T-helper 17 cell (primary cell): ENCODE results near the gene FAM13B. TPM values are rescaled to one million over a fixed set of nuclear protein-coding genes. Genes with fewer than 3 reads are reported as not detected.

Experiments
- ATAC-seq: fragments of 150-1000 bp; cut with Tn5 transposase; 2 replicates; pipeline ENCODE4 v1.10.0; 2021; ENCODE audit warnings: mild to moderate bottlenecking, moderate library complexity
- DNase-seq, 3 donors: peaks; one replicate each; pipeline versions ENCODE4 v3.0.0 to v3.0.0-alpha.2; 2020 to 2021
- H3K9me3 ChIP-seq: one replicate; pipeline ENCODE4 v1.7.0; 2013; ENCODE audit warnings: low read length, mild to moderate bottlenecking; ENCODE audit not compliant: control insufficient read depth, poor library complexity, severe bottlenecking
- H3K27ac Mint-ChIP-seq: one replicate; pipeline ENCODE4 v1.8.0; 2022; ENCODE audit warnings: mild to moderate bottlenecking, moderate library complexity, mixed read lengths
- H3K27me3 Mint-ChIP-seq: one replicate; pipeline ENCODE4 v1.8.0; 2022; ENCODE audit warnings: mixed read lengths
- H3K36me3 Mint-ChIP-seq: one replicate; pipeline ENCODE4 v1.8.0; 2022; ENCODE audit warnings: low read depth, mixed read lengths
- H3K4me1 Mint-ChIP-seq: one replicate; pipeline ENCODE4 v1.8.0; 2022; ENCODE audit warnings: mild to moderate bottlenecking, mixed read lengths
- H3K4me3 Mint-ChIP-seq: one replicate; pipeline ENCODE4 v1.8.0; 2022; ENCODE audit warnings: mild to moderate bottlenecking, moderate library complexity, mixed read lengths
- total RNA-seq, 4 donors: library from RNA in 2 of 4; stranded (reverse) in 2 of 4; gene quantifications; one replicate each; pipeline ENCODE4 v1.2.3 and lab custom pipeline; 2022 to 2026

FAM13B gene
- total RNA-seq, 2 donors from 2014 or later: 46.8 to 54.1 TPM

DNA sequence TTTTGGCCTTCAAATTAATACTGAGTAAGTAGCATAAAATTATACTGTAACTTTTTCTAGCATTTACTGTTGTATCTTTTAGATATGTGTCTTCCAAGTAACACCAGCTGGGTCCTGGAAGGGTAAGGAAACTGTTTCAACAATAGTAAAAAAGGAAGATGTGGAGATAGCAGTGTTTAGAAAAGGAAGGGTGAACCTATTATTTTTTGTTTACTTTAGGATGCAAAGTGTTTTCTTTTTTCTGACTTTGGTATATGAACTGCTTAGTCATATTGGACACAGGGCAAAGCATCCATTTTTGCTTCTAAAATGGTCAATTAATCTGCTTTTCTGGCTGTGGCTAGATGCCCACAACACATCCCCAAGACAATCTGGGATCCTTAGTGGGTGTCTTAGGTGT is 138.3 kb downstream of the FAM13B start:
- H3K36me3 Mint-ChIP-seq: no peaks in the 10 kb centered on the region
- DNase-seq (no peak), ATAC-seq (no peak)
- H3K4me3 Mint-ChIP-seq: no peak overlapping the region
- H3K4me1 Mint-ChIP-seq: no peaks in the 10 kb centered on the region
- no peaks in the 10 kb centered on the region for H3K9me3 ChIP-seq
- H3K27ac Mint-ChIP-seq: no peak overlapping the region
- H3K27me3 Mint-ChIP-seq: peaks cover 8% of the 10 kb centered on the region

GRCh38 chr5:137891849-137892248 is 141.0 kb downstream of the FAM13B start:
- H3K27ac Mint-ChIP-seq: no peak overlapping the region
- ATAC-seq (no peak), DNase-seq (no peak)

DNA sequence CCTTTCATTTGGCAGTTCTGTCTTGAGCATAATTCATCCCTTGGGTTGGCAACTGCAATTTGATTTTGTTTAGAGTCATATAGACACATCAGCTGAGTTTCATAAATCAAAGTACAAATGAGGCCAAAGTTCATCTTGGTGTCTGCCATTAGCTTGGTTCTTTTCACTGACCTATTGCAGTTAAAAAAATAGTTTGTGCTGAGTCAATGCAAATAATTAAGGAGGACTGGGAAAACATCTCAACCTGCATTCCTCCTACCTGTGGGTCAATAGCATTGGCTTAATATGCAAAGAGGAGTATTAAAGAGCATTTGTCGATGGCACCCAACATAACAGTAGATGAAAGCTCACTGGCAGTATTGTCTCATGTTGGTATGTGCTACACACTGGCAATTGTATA is 142.0 kb downstream of the FAM13B start:
- DNase-seq (no peak), ATAC-seq (no peak)
- Mint-ChIP-seq H3K27ac (no peak overlapping the region), H3K36me3 (peaks cover 4% of the 10 kb centered on the region), H3K4me1 (peaks cover 5% of the 10 kb centered on the region), H3K4me3 (no peak overlapping the region), H3K27me3 (peaks cover 8% of the 10 kb centered on the region)
- no peaks in the 10 kb centered on the region for H3K9me3 ChIP-seq

More at GRCh38 chr5:137891849-137892248, 141.0 kb downstream of the FAM13B start:
- H3K4me1 Mint-ChIP-seq: peaks cover 5% of the 10 kb centered on the region
- H3K27me3 Mint-ChIP-seq: peaks cover 8% of the 10 kb centered on the region
- H3K36me3 Mint-ChIP-seq: peaks cover 4% of the 10 kb centered on the region
- H3K4me3 Mint-ChIP-seq: no peak overlapping the region
- H3K9me3 ChIP-seq: no peaks in the 10 kb centered on the region

DNA sequence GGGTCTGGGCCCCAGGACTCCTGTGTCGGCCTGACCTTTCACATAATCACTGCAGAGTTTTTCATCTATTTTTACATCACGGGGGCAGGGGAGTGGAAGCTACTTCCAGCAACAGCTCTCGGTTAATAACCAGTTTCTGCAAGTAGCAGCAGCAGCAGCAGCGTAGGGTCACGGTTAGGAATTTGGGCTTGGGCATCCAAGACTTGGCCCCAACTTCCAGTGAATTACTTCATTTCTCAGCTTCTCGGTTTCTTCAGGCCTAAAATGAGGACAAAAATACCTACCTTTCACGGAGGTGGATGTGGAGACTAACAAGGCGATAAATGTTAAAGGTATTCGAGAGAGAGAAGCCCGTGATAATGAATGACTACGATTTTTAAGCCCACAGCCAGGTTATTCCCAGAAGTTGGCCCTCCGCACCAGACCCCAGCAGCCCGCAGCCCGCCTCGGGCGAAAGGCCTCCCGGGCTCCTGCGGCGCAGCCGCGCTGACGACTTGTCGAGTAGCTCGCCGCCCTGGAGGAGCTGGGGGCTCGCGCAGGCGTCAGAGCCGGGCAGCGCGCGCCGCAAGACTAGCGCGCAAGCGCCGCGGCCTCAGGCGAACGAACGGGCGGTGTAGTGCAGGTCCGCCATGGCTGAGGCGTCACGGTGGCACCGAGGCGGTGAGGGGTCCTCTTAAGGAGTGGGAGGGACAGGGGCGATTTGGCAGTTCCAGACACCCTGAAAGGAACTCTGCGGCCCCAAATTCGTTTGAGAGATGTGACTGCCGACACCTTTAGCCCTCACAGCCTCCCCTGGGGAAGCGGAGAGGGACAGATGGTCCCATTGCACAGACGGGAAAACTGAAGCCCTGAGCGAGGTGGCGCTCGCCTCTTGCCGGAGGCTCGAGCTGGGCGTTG is 143.8 kb downstream of the FAM13B start, which contains the start of gene PKD2L2:
Gene PKD2L2, plus strand, starts transcription at position 595 of the 897 bp plus-strand sequence. Its CDS starts 35 bp downstream, at position 630.
- ATAC-seq (peak; percentile 99), DNase-seq (peak; percentile 67 to 71 (median 68))
- H3K4me1 Mint-ChIP-seq: peaks cover 5% of the 10 kb centered on the region
- H3K9me3 ChIP-seq: no peaks in the 10 kb centered on the region
- H3K36me3 Mint-ChIP-seq: peaks cover 4% of the 10 kb centered on the region
- H3K27ac Mint-ChIP-seq: peak within 1 kb of the TSS; percentile 94
- peaks cover 8% of the 10 kb centered on the region for H3K27me3 Mint-ChIP-seq
- H3K4me3 Mint-ChIP-seq: peak within 1 kb of the TSS; percentile 92

DNA sequence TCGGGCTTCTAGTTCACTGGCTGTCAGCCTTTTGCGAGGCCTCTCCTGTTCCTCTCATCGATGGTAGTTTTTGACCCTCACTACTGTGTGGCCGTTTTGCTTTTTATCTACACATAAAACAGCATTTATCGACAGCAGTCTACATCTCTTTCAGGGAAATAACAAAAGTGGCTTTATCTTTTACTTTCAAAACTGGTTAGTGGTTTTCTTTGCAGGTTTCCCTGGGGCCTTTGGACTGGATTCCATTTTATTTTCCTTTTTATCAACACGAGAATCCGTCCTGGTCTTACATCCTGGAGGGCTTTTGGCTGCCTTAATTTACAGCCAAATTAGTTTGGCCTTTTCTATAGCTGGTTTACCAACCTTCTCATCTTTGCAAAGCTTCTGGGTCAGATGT is 144.4 kb downstream of the FAM13B start:
- ATAC-seq (no peak), DNase-seq (no peak)
- H3K4me3 Mint-ChIP-seq: peak overlapping the region; percentile 92
- peaks cover 5% of the 10 kb centered on the region for H3K27me3 Mint-ChIP-seq
- H3K27ac Mint-ChIP-seq: peak overlapping the region; percentile 94
- H3K4me1 Mint-ChIP-seq: peaks cover 5% of the 10 kb centered on the region
- H3K36me3 Mint-ChIP-seq: peaks cover 4% of the 10 kb centered on the region
- no peaks in the 10 kb centered on the region for H3K9me3 ChIP-seq

Other genes starting within 250 kb of the FAM13B start
- not detected for gene MYOT, start 165.2 kb downstream of the FAM13B start, total RNA-seq
- not detected for gene PKD2L2, start 143.6 kb downstream of the FAM13B start, total RNA-seq
- gene WNT8A, start 51.0 kb upstream of the FAM13B start, total RNA-seq: not detected
- gene NME5, start 106.3 kb upstream of the FAM13B start, total RNA-seq: not detected
- 10 to 100 TPM; 26.4 to 30.0 TPM for gene BRD8, start 145.6 kb upstream of the FAM13B start, total RNA-seq
- gene KIF20A, start 146.0 kb upstream of the FAM13B start, total RNA-seq: under 1 TPM in 1 of 2 donors, not detected in 1; 0.27 TPM
- 10 to 100 TPM; 12.4 to 18.2 TPM for gene CDC23, start 180.2 kb upstream of the FAM13B start, total RNA-seq
- gene GFRA3, start 241.5 kb upstream of the FAM13B start, total RNA-seq: not detected